CD4-positive, alpha-beta memory T cell (primary cell): ENCODE measurements around the gene RBPJ. TPM values are rescaled to one million over a fixed set of nuclear protein-coding genes. Genes with fewer than 3 reads are reported as not detected.

ENCODE experiments used
- CTCF ChIA-PET: fragments of 350-600 bp; sonication (Branson Sonifier 250); formaldehyde crosslinking; loops from one replicate; lab custom pipeline; 2021; ENCODE audit warnings: inconsistent platforms; ENCODE audit not compliant: partially characterized antibody; lab: Charles Lee
- POLR2A ChIA-PET: fragments of 350-600 bp; sonication (Branson Sonifier 250); formaldehyde crosslinking; loops from one replicate; lab custom pipeline; 2021; ENCODE audit not compliant: partially characterized antibody; lab: Charles Lee
- DNase-seq, 5 donors: peaks; one replicate each; pipeline versions ENCODE4 v3.0.0 to v3.0.0-alpha.2; 2020 to 2022; ENCODE audit warnings: mixed read lengths in 1 of 5
- H3K27ac ChIP-seq: one replicate; pipeline ENCODE4 v1.7.0; 2013; ENCODE audit warnings: low read depth, low read length
- H3K27me3 ChIP-seq: 2 replicates; pipeline ENCODE4 v1.7.0; 2013; ENCODE audit warnings: mild to moderate bottlenecking, low read length, moderate library complexity; ENCODE audit not compliant: insufficient read depth
- H3K36me3 ChIP-seq: 2 replicates; pipeline ENCODE4 v1.7.0; 2013; ENCODE audit warnings: mild to moderate bottlenecking, low read length, moderate library complexity; ENCODE audit not compliant: insufficient read depth
- H3K4me1 ChIP-seq: 2 replicates; pipeline ENCODE4 v1.7.0; 2013; ENCODE audit warnings: mild to moderate bottlenecking, low read length, moderate library complexity; ENCODE audit not compliant: insufficient read depth
- H3K4me3 ChIP-seq, 2 donors: one replicate each; pipeline ENCODE4 v1.7.0; 2013; ENCODE audit warnings: low read length in 2 of 2, mild to moderate bottlenecking in 1 of 2
- H3K9me3 ChIP-seq, 2 donors: one replicate each; pipeline ENCODE4 v1.7.0; 2013; ENCODE audit warnings: low read length in 2 of 2, control low read depth in 1 of 2; ENCODE audit not compliant: control insufficient read depth in 1 of 2
- H3K27ac Mint-ChIP-seq, 7 donors: one replicate each; pipeline ENCODE4 v1.8.0; 2020 to 2021; ENCODE audit warnings: mixed read lengths in 7 of 7, mild to moderate bottlenecking in 6 of 7, inconsistent platforms in 3 of 7, moderate library complexity in 3 of 7
- H3K27me3 Mint-ChIP-seq, 2 donors: one replicate each; pipeline ENCODE4 v1.8.0; 2020 to 2021; ENCODE audit warnings: mixed read lengths in 2 of 2
- H3K36me3 Mint-ChIP-seq, 2 donors: one replicate each; pipeline ENCODE4 v1.8.0; 2020 to 2021; ENCODE audit warnings: mixed read lengths in 2 of 2, inconsistent platforms in 1 of 2, mild to moderate bottlenecking in 1 of 2
- H3K4me1 Mint-ChIP-seq, 4 donors: one replicate each; pipeline ENCODE4 v1.8.0; 2020 to 2021; ENCODE audit warnings: mixed read lengths in 4 of 4, mild to moderate bottlenecking in 1 of 4
- H3K4me3 Mint-ChIP-seq, 8 donors: one replicate each; pipeline ENCODE4 v1.8.0; 2020 to 2021; ENCODE audit warnings: mixed read lengths in 8 of 8, mild to moderate bottlenecking in 7 of 8, moderate library complexity in 6 of 8, inconsistent platforms in 3 of 8
- H3K9me3 Mint-ChIP-seq, 8 donors: one replicate each; pipeline ENCODE4 v1.8.0; 2020 to 2021; ENCODE audit warnings: mixed read lengths in 8 of 8, mild to moderate bottlenecking in 5 of 8, inconsistent platforms in 3 of 8, moderate library complexity in 1 of 8
- intact Hi-C: fragments of 100-400 bp; cut with micrococcal nuclease; formaldehyde crosslinking; loops from one replicate; pipeline ENCODE4 v1.15.1; 2023
- polyA plus RNA-seq, 2 donors: library from polyadenylated mRNA; unstranded; fragments of 300-500 nt; fragmentation: Illumina TruSeq; gene quantifications; one replicate each; pipeline ENCODE4 v1.2.3, GENCODE V29; 2021
- total RNA-seq, 2 experiments: library from RNA; stranded (reverse); gene quantifications; one replicate each; pipeline ENCODE4 v1.2.3, GENCODE V29; 2021

The RBPJ gene
- total and polyA plus RNA-seq, 4 experiments from 2014 or later, result 75.2 to 96.3 (median 91.5) TPM

- POLR2A ChIA-PET, result interaction anchor here (0.7 kb wide), 1 partner anchor 554 kb away, joined by 4 read pairs; no protein-coding TSS in a partner anchor
- intact Hi-C loops, result loop anchor here (2.0 kb wide), 1 partner anchor 261 kb away; no protein-coding TSS in a partner anchor
- peaks cover 6 to 13% (median 10%) of the 10 kb centered on the region in 4 donors for H3K4me1 Mint-ChIP-seq
- no peak for DNase-seq
- Histone ChIP-seq H3K9me3 (no peaks in the 10 kb centered on the region), H3K4me1 (no peaks in the 10 kb centered on the region), H3K27ac (no peak overlapping the region), H3K4me3 (no peak overlapping the region), H3K36me3 (no peaks in the 10 kb centered on the region), H3K27me3 (no peaks in the 10 kb centered on the region)
- H3K36me3 Mint-ChIP-seq, result no peaks in the 10 kb centered on the region
- H3K4me3 Mint-ChIP-seq, result peak overlapping the region in 3 of 8 donors; percentile 16 to 40 (median 34)
- CTCF ChIA-PET, result interaction anchor here (0.7 to 8.1 kb wide), 9 partner anchors 38 to 554 kb away, joined by 3 to 82 read pairs (median 4); no protein-coding TSS in a partner anchor
- H3K27me3 Mint-ChIP-seq, result peaks cover 0 to 2% of the 10 kb centered on the region in 2 donors
- H3K27ac Mint-ChIP-seq, result peak overlapping the region in 3 of 7 donors; percentile 17 to 48 (median 38)
- peaks cover 0 to 4% (median 0%) of the 10 kb centered on the region in 8 donors for H3K9me3 Mint-ChIP-seq
Observed at GRCh38 chr4:26458157-26458561, 137.3 kb downstream of the RBPJ start.

GRCh38 chr4:26459054-26459755 is 138.4 kb downstream of the RBPJ start:
- no peaks in the 10 kb centered on the region for H3K27me3 ChIP-seq
- ChIA-PET CTCF (interaction anchor here (0.7 to 8.1 kb wide), 12 partner anchors 8 to 553 kb away, joined by 3 to 82 read pairs (median 3); partner anchors contain the start of gene TBC1D19), POLR2A (interaction anchor here (0.6 kb wide), 2 partner anchors 261 to 457 kb away, joined by 3 read pairs; no protein-coding TSS in a partner anchor)
- H3K27me3 Mint-ChIP-seq, result peaks cover 0 to 2% of the 10 kb centered on the region in 2 donors
- H3K4me1 Mint-ChIP-seq, result peaks cover 6 to 13% (median 10%) of the 10 kb centered on the region in 4 donors
- H3K9me3 ChIP-seq, result no peaks in the 10 kb centered on the region
- no peak overlapping the region for H3K27ac ChIP-seq
- H3K4me3 Mint-ChIP-seq, result peak overlapping the region in 7 of 8 donors; percentile 50 to 77 (median 64)
- H3K9me3 Mint-ChIP-seq, result peaks cover 0 to 6% (median 0%) of the 10 kb centered on the region in 8 donors
- peak in 4 of 5 donors; percentile 34 to 53 (median 44) for DNase-seq
- H3K36me3 Mint-ChIP-seq, result no peaks in the 10 kb centered on the region
- H3K36me3 ChIP-seq, result no peaks in the 10 kb centered on the region
- no peak overlapping the region for H3K4me3 ChIP-seq
- no peaks in the 10 kb centered on the region for H3K4me1 ChIP-seq
- intact Hi-C loops, result loop anchor here (1.0 to 2.0 kb wide), 2 partner anchors 260 to 551 kb away; no protein-coding TSS in a partner anchor
- H3K27ac Mint-ChIP-seq, result peak overlapping the region in 2 of 7 donors; percentile 3 to 47

GRCh38 chr4:26459756-26460530 is 139.1 kb downstream of the RBPJ start:
- H3K4me1 ChIP-seq, result no peaks in the 10 kb centered on the region
- H3K36me3 ChIP-seq, result no peaks in the 10 kb centered on the region
- Mint-ChIP-seq H3K9me3 (peaks cover 0 to 3% (median 0%) of the 10 kb centered on the region in 8 donors), H3K27me3 (peaks cover under 1 to 2% of the 10 kb centered on the region in 2 donors), H3K4me1 (peaks cover 6 to 13% (median 10%) of the 10 kb centered on the region in 4 donors), H3K27ac (peak overlapping the region in 1 of 7 donors; percentile 3), H3K4me3 (no peak overlapping the region), H3K36me3 (no peaks in the 10 kb centered on the region)
- no peak for DNase-seq
- H3K9me3 ChIP-seq, result no peaks in the 10 kb centered on the region
- H3K27ac ChIP-seq, result no peak overlapping the region
- H3K27me3 ChIP-seq, result no peaks in the 10 kb centered on the region
- CTCF ChIA-PET, result interaction anchor here (0.7 to 8.1 kb wide), 8 partner anchors 8 to 552 kb away, joined by 3 to 82 read pairs (median 5); partner anchors contain the start of gene TBC1D19
- intact Hi-C loops, result loop anchor here (1.0 to 2.0 kb wide), 2 partner anchors 259 to 550 kb away; no protein-coding TSS in a partner anchor
- no peak overlapping the region for H3K4me3 ChIP-seq
- POLR2A ChIA-PET, result no interaction called here

DNA sequence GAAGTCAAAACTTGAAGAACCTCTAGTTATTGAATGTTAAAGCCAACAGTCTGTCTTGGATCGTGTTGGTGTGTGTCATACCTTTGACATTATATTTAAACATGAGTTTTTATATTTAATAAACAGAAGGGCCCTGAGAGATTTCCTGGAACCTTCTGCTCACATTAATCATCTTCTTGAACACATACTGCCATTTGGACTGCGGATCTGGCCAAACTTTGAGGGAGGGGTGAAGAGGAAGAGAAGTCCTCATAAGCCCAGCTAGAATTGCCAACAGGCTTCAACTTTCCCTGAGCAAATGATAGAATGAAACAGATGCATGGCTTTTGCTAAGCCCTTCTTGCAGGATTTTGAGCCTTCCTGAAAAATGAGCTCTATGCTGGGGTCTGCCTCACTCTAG is 142.1 kb downstream of the RBPJ start:
- peaks cover 3 to 6% of the 10 kb centered on the region in 2 donors for H3K27me3 Mint-ChIP-seq
- no peak overlapping the region for H3K27ac Mint-ChIP-seq
- DNase-seq, result no peak
- no peaks in the 10 kb centered on the region for H3K36me3 ChIP-seq
- ChIA-PET CTCF (interaction anchor here (0.9 to 8.1 kb wide), 4 partner anchors 11 to 545 kb away, joined by 3 to 82 read pairs (median 3); no protein-coding TSS in a partner anchor), POLR2A (no interaction called here)
- intact Hi-C loops, result no loop called here
- H3K4me1 ChIP-seq, result no peaks in the 10 kb centered on the region
- no peaks in the 10 kb centered on the region for H3K27me3 ChIP-seq
- no peak overlapping the region for H3K4me3 ChIP-seq
- no peaks in the 10 kb centered on the region for H3K36me3 Mint-ChIP-seq
- peaks cover 0 to 3% (median 0%) of the 10 kb centered on the region in 8 donors for H3K9me3 Mint-ChIP-seq
- no peaks in the 10 kb centered on the region for H3K9me3 ChIP-seq
- no peak overlapping the region for H3K4me3 Mint-ChIP-seq
- peaks cover 6 to 13% (median 10%) of the 10 kb centered on the region in 4 donors for H3K4me1 Mint-ChIP-seq
- H3K27ac ChIP-seq, result no peak overlapping the region

DNA sequence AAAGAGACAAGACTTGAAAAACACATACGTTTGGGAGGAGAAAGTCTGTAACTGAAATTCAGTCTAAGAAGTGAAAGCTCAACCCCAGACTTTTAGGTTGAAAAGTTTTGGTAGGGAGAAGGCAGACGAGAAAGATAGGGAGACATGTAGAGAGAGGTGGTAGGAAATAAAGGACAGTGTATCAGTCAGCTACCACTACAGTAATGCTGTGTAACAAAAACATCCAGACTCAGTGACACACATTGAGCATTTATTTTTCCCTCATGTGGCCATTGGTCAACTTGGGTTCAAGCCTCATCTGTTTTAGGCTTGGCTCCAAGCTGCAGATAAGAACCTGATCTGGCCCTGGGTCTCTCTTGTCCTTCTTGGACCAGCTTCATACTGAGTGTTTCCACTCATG is 142.6 kb downstream of the RBPJ start:
- H3K4me1 ChIP-seq, result no peaks in the 10 kb centered on the region
- POLR2A ChIA-PET, result no interaction called here
- H3K4me1 Mint-ChIP-seq, result peaks cover 4 to 9% (median 6%) of the 10 kb centered on the region in 4 donors

GRCh38 chr4:26464420-26465095 is 143.7 kb downstream of the RBPJ start:
- intact Hi-C loops, result no loop called here
- Mint-ChIP-seq H3K4me1 (peaks cover 0 to 1% (median under 1%) of the 10 kb centered on the region in 4 donors), H3K4me3 (no peak overlapping the region), H3K27ac (no peak overlapping the region), H3K36me3 (no peaks in the 10 kb centered on the region), H3K27me3 (peaks cover 4 to 5% of the 10 kb centered on the region in 2 donors), H3K9me3 (peaks cover 0 to 4% (median 0%) of the 10 kb centered on the region in 8 donors)
- Histone ChIP-seq H3K27me3 (no peaks in the 10 kb centered on the region), H3K4me1 (no peaks in the 10 kb centered on the region), H3K27ac (no peak overlapping the region), H3K36me3 (no peaks in the 10 kb centered on the region), H3K9me3 (no peaks in the 10 kb centered on the region), H3K4me3 (no peak overlapping the region)
- POLR2A ChIA-PET, result no interaction called here
- DNase-seq, result no peak
- CTCF ChIA-PET, result interaction anchor here (1.1 kb wide), 1 partner anchor 18 kb away, joined by 3 read pairs; no protein-coding TSS in a partner anchor

More for the DNA sequence above, 142.6 kb downstream of the RBPJ start:
- no peaks in the 10 kb centered on the region for H3K36me3 ChIP-seq
- no peak overlapping the region for H3K27ac ChIP-seq
- Mint-ChIP-seq H3K9me3 (peaks cover 0 to 3% (median 0%) of the 10 kb centered on the region in 8 donors), H3K36me3 (no peaks in the 10 kb centered on the region), H3K27ac (no peak overlapping the region), H3K4me3 (no peak overlapping the region), H3K27me3 (peaks cover 3 to 6% of the 10 kb centered on the region in 2 donors)
- CTCF ChIA-PET, result interaction anchor here (0.9 to 8.1 kb wide), 4 partner anchors 12 to 545 kb away, joined by 3 to 82 read pairs (median 3); no protein-coding TSS in a partner anchor
- no peak for DNase-seq
- H3K4me3 ChIP-seq, result no peak overlapping the region
- no peaks in the 10 kb centered on the region for H3K9me3 ChIP-seq
- intact Hi-C loops, result no loop called here
- H3K27me3 ChIP-seq, result no peaks in the 10 kb centered on the region
